NCI-H1436 (cell line): ENCODE measurements around the gene DBN1.

Experiments used
- DNase-seq: peaks from one replicate; lab custom pipeline; 2025; lab: John Stamatoyannopoulos, UW

DBN1 gene

DNA sequence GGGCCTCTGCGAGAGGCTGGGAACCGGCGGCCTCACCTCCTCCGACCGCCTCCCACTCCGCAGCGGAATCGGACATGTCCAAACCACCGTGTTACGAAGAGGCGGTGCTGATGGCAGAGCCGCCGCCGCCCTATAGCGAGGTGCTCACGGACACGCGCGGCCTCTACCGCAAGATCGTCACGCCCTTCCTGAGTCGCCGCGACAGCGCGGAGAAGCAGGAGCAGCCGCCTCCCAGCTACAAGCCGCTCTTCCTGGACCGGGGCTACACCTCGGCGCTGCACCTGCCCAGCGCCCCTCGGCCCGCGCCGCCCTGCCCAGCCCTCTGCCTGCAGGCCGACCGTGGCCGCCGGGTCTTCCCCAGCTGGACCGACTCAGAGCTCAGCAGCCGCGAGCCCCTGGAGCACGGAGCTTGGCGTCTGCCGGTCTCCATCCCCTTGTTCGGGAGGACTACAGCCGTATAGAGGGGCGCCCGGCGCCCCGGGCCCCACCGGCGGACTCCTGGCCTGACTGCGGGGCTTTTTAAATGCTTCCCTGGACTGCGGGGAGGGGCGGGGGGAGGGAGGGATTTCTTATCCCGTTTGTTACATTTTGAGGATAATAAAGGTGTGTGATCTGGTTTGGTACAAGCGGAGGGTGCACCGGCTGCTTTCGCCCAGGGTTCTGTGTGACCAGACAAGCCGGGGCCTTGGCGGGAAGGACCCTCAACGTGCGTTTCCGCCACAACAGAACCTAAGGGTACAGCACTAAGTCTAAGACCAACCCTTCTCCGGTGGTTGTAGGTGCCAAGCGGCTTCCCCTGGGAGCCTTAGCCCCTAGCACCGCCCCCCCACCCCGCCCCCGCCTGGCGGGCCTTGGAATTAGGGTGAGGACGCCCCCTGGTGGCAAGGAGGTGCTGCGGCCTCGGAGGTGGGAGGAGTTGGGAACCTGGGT is 17.5 kb downstream of the DBN1 start:
- DNase-seq = peak; percentile 83

DNA sequence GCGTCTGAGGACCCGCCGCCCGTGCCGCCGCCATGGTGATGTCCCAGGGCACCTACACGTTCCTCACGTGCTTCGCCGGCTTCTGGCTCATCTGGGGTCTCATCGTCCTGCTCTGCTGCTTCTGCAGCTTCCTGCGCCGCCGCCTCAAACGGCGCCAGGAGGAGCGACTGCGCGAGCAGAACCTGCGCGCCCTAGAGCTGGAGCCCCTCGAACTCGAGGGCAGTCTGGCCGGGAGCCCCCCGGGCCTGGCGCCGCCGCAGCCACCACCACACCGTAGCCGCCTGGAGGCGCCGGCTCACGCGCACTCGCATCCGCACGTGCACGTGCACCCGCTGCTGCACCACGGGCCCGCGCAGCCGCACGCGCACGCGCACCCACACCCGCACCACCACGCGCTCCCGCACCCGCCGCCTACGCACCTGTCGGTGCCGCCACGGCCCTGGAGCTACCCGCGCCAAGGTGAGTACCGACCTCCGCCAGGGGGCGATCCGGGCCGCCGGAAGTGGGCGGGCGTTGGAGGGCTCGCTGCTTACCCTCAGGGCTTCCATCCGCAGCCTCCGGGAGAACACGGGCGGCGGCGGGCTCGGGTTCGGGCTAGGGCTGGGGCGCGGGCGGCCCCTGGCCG is 18.3 kb downstream of the DBN1 start:
- DNase-seq = peak; percentile 68

DNA sequence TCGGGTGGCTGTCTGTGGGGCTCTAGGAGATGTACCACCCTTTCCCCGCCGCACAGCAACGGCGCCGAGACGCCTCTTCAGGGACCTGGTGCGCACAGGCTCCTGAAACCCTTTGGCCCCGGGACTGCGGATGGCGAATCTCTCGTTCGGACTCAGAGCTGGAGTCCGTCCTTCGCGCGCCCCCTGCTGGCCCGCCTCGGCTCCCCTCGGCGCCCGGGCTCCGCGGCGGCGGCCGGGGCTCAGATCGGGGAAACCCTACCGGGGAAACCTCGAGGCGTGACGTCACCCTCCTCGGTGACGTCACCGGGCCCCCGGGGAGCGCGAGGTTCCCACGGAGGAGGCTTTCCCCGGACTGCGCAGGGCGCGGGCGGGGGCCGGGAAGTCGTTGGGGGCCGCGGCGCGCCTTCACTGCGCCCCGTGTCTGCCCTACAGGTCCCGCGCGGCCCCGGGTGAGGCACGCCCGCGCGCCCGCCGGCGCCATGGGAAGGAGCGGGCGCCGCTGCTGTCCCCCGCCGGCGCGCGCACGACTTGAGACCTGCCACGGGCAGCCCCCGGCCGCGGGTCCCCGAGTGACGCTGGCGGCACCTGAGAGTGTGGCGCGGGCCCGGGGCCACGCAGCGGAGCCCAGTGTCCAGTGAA is 18.9 kb downstream of the DBN1 start:
- DNase-seq = peak; percentile 70

DNA sequence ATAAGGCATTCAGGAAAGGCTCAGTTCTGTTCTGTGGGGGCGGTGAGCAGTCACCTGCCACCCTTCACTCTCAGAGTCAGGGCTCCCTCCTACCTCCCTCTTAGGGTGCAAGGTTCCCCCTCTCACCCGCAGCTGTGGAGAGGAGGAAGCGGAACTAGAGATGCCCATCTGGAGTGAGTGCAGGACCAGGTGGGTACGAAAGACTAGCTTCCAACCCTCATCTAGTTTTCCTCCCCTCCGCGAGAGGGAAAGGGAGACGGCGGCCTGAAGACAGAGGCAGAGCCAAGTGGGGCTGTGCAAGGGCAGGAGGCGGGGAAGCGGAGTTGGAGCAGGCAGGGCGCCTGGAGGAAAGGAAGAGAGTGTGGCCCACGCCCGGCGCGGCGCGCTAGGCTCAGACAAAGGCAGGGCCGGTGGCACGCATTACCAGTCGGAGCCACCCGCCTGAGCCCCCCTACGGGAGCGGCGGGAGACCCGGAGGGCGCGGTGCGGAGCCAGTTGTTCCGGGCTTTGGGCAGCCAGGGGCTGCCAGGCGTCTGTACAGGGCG is 19.5 kb downstream of the DBN1 start:
- DNase-seq = no peak

DNA sequence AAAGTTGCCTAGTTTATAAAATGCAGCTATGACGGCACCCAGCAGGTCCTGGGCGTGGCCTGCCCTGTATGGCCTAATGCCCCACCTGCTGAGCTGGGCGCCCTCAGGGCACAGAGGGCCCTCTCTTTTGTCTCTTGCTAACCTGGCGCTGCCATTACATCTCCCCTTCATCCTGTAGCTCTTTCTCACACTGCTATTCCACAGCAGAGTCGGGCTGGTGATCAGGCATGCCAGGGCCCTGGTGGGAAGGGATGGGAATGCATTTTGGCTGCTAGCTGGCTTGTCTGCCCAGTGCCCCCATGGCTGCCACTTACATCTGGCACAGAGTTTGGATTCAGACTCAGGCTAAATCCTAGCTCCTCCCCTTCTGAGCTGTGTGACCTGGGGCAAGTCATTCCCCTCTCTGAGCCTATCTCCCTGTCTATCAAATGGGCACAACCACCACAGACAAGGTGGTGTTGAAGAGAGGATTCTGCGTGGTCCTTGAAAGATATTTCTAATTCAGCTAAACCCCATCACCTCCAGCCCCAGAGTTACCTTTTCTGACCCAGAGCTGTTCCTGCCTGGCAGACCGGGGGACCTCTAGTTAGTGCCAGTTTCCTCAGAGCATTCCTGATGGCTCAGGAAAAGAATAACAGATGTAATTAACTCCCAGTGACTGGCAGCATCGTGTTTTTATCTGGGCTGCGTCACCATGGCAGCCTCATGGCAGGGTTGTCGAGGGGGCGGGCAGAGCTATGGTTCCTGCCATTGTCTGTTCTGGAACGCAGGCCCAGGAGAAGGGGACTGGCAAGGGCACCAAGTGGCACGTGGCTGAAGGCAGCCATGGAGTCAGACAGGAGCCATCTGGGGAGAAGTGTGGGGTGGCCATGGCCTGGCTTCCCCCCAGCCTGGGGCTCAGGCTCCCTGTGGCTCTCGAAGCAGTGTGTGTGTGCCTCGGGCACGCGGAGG is 20.5 kb downstream of the DBN1 start:
- DNase-seq = no peak

DNA sequence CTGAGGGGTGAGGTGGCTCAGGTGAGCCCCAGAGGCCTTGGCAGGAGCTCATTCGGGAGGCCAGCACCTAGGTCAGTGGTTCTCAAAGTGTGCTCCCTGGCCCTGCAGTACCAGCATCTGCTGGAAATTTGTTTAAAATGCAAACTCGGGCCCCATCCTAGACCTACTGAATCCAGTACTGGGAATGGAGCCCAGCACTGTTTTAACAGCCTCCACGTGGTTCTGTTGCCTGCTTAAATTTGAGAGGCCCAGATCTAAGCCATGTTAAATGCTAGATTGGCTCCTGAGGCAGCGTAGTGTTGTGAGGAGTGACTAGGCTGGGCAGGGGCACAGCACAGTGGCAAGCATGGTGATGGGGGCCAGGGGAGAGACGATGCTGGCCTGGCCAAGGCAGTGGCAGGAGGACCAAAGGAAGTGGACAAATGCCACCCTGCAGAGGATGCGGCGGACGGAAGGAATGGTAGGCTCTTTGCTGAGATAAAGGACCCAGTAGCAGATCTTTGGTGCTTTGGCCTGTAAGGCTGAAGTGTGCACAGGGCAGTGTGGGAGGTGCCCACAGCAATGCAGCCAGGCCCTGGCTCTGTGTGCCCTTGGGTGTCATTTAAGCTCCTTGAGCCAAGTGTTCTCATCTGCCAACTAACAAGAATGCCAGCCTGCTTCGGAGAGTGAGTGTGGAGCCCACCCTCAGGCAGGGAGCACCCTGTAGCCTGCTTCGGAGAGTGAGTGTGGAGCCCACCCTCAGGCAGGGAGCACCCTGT is 22.6 kb downstream of the DBN1 start:
- no peak for DNase-seq

DNA sequence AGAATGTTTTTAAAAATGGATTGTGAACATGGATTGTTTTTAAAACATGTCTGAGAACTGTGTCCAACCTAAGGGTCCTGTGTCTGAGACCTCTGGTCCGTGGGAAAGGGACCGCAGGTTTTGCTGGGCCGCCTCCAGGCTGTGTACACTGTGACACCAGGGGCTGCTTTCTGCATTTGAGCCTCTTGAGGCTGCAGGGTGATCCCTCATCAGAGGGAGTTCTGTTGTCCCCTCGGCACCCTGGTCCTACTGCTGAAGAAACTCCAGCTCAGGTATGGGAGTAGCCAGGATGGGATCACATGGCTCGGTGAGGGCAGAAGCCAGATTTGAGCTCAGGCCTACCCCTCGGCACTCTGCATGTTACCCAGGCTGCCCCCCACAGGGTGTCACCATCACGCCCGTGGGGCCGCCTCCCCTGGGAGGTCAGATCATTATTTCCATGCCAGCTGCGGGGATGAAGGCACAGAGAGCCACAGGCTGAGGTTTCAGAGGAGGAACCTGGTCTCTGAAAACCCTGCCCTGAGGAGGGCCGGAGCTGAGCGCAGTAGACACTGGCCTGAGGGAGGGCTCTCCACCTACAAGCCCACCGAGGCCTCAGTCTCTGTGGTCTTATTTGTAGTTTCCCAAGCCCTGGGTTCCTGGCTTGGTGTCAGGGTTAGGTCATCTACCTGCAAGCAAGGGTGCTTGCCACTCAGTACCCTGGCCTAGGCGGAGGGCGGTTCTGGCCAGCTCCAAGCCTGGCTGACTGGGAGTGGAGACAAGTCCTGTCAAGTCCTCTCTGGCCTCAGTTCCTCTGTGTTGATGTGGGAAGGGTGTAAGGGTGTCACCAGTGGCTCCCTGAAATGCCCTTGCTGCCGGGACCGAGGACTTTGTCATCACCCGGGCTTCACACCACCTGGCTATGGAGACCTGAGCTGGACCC is 24.0 kb downstream of the DBN1 start:
- DNase-seq = no peak

DNA sequence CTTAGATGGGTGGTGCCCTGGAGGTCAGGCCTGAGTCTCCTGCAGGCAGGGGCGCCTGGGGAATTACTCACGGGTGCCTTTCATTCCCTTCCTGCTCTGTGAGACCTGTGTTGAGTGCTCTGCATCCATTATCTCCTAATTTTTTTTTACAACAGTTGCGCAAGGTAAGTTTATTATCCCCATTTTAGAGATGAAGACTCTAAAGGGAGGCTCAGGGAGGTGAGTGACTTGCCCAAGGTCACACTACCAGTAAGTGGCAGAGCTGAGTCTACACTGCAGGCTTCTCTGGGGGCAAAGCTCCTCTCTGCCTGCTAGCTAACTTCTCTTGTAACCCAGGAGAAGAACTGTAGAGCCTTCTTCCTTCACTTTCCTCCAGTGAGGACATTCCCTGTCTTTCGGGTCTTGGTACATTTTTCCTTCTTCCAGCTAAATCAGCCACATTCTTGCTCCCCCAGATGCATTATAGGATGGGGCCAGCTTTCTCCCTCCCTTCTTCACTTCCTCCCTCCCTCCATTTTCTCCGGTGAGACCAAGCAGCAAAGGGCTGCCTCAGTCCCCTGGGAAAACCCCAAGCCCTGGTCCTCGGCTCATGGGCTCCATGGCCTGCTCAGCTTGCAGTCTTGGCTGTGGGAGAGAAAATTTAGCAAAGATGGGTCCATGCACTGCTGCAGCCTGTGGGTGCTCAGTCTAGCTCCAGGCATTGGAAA is 25.0 kb downstream of the DBN1 start:
- no peak for DNase-seq

DNA sequence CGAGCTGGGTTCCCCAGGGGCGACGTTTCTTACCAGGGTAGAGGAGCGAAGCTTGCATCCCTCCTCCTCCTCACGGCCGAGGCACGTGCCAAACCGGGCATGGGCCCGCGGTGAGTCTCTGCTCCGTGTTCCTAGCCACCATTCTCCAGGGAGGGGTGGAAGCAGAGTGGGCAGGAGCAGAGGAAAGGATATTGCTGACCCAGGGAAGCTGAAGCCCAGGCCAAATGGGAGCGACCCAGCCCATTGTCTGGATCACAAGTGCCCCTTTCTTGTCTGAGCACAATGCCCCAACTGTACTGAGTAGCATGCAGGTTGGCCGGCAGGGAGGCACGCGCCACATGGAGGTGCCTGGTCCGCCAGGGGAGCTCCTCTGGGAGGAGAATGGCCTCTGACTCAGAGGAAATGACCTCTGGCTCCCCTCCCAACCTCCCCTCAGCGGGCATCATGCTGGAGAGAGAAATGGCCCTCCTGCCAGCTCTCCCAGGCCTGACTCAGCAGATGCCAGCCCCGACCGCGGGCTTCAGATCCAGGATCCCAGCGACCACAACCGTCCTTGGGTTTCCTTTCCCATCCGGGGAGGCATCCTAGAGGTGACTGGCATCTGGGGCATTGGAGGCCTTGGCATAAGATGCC is 25.7 kb downstream of the DBN1 start:
- no peak for DNase-seq

DNA sequence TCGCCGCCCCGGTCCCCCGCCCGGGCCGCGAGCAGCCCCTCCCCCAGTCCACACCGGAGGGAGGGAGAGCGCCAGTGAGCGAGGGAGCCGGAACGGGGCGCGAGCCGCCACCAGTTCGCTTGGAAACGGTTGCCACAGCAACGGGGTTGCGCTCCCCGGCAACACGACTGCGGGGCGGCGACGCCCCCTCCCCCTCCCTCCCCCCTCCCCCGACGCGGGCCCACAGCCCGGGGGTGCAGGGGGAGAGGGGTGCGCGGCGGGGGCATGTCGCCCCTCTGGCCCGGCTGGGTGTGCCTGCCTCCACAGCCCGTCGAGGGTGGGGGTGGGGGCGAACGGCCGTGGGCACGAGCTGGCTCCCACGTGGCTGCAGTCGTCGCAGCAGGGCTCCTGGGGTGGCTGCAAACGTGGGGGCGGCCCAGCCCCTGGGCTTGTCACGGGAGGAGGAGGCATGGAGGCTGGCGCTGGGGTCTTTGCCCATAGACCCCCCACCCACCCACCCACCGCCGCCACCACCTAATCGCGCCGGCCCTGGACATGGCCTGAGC is 26.3 kb downstream of the DBN1 start:
- DNase-seq = peak; percentile 33

DNA sequence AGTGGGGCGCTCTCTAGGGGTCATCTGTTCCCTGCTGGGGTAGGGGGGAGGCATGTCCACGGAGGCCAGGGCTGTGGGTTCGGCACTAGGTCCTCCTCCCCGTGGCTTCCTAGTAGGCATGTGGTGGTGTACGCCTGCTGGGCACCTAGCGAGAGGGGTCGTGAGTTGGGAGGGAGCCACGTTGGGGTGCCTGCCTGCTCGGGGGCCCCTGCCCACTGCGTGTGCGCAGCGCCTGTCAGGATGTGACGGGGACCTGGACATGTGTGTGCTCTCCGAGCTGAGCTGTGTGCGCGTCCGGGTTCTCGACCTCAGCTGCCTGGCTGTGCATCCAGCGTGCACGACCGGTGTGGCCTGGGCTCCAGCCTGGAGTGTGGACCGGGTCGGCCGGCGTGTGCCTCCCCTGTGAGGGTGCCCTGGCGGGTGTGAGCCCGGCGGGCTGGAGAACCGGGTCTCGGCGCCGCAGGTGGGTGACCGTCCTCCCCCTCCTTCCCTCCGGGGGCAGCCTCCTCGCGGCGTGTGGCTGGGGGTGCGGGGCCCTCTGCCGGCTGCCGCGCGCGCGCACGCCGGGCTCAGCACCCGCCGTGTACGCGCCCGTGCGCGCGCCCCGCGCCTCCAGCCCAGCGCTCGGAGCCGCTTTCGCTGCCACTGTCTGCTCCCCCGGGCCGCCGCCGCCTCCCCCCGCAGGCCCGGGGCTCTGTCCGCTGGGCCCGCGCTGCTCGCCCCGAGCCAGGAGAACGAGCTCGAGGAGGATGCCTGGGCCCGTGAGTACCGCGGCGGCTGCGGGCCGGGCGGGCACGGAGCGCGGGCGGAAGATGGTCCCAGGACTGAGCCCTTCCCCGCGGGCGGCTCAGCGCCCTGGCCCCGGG is 27.0 kb downstream of the DBN1 start, which contains the start of gene PRR7:
TSS of gene PRR7 (plus strand) at position 615 of the 866 bp plus-strand sequence. CDS start 8,254 bp downstream, outside the sequence.
- peak; percentile 17 for DNase-seq

DNA sequence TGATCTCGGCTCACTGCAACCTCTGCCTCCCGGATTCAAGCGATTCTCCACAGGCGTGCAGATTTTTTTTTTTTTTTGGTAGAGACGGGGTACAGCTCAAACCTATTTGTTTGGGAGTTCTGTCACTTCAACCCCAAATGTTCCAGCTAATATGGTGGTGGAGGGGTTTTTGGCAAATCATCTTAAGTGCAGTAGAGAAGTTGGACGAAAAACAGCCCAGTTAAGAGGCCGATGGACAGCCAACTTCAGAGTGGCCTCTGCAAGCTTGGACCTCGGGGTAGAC is 27.6 kb downstream of the DBN1 start:
- DNase-seq = no peak

DNA sequence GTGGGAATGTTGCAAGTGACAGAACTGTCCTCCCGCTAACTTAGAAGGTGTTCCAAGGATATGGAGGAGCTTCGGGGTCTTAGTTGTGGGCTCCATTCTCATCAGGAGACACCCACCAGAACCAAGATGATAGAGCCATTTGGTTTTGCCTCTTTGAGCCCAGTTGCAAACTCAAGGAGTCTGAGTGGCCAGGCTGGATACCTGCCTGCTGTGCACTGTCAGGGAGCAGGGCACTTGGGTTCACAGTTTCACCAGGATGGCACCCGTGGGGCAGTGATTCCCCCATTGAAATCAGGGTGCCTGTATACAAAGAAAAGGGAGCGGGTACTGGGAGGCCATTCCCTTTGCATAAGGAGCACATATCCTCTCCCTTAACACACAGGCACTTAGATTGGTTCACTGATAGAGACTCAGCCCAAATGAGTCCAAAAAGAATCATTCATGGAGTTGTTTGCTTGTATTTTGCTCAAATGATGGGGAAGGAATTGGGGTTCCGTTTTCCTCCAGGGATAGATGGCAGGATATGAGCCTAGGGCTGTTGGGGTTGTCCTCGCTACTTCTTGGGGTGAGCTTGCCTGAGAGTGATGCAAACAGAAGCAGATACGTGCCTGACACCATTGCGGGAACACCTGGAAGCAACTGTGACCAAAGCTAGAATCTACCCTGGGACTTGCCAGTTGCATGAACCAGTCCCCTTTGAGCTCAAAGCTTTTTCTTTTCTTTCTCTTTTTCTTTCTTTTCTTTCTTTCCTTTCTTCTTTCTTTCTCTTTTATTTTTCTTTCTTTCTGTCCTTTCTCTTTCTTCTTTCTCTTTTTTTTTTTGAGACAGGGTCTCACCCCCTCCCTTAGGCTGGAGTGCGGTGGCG is 28.1 kb downstream of the DBN1 start:
- no peak for DNase-seq

DNA sequence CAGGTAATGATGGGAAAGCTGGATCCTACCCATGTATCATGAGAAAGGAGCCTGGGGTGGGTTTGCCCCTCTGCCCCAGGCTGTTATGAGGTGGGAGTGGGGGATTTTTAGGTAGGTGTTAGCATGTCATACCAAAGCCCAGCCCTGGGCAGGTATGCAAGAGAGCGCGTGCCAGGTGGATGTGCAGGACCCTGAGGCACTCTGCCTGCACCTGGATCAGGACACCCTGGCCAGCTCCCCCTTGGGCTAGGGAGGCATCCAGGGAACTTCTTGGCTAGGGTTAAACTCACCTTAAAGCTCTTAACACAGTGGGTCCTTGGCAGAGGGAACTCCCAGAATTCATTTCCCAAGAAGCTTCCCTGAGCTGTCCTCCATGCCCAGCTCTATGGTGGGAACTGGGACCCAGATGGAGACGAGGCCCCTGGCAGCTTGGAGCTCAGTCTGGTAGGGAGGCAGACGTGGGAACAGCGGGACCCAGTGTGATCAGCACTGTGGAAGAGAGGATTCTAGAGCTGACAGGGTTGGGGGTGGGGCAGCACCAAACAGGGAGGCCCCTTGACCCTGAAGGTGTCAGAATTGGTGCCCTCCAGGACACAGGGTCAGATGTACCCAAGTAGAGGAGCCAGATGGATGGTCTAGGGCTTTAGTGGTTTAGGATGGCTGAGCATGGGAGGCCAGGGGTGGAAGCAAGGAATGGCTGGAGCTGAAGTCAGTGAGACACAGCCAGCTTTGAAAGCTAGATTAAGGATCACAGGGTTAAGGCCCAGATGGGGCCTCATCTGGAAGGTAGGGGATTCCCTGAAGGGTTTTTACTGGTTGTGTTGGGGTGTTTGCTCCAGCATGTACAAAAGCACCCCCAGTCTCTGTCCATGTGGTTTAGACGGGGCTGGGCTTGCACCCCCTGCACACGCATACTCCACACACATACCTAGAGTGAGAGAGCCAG is 29.1 kb downstream of the DBN1 start:
- DNase-seq = no peak
